Measurements from ENCODE around the gene TNNT3.

TNNT3 gene

DNA sequence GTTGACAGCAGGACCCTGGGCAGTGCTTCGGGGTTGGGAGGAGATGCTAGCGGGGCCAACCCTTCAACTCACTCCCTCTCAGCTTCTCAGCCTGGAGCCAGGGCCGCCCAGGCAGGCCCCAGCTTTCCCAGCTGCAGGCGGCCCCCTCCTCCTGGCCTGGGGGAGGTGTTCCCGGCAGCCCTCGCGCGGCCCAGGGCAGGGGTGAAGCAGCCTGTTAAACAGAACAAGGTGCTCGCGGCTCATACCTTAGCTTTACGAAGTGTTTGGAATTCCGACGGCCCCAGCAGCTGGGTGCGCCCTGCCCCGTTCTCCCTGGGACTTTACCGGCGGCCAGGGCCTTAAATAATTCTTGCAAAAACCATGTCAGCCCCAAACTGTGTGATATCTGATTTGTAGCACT is 44.8 kb downstream of the TNNT3 start:
- TF ChIP-seq, protein P1, sequence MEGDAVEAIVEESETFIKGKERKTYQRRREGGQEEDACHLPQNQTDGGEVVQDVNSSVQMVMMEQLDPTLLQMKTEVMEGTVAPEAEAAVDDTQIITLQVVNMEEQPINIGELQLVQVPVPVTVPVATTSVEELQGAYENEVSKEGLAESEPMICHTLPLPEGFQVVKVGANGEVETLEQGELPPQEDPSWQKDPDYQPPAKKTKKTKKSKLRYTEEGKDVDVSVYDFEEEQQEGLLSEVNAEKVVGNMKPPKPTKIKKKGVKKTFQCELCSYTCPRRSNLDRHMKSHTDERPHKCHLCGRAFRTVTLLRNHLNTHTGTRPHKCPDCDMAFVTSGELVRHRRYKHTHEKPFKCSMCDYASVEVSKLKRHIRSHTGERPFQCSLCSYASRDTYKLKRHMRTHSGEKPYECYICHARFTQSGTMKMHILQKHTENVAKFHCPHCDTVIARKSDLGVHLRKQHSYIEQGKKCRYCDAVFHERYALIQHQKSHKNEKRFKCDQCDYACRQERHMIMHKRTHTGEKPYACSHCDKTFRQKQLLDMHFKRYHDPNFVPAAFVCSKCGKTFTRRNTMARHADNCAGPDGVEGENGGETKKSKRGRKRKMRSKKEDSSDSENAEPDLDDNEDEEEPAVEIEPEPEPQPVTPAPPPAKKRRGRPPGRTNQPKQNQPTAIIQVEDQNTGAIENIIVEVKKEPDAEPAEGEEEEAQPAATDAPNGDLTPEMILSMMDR (IDR thresholded peaks at IDR 0.05) = no peak
- no peak overlapping the region for H3K4me3 ChIP-seq
- intact Hi-C loops (cut with DNase I; ENCODE audit: low total_unique reads) = no loop called here
- no peaks in the 10 kb centered on the region for H3K9me3 ChIP-seq
- H3K4me1 ChIP-seq = no peaks in the 10 kb centered on the region
- H3K27ac ChIP-seq = no peak overlapping the region
- H3K36me3 ChIP-seq = no peaks in the 10 kb centered on the region
- no peak for DNase-seq
- H3K27me3 ChIP-seq = no peaks in the 10 kb centered on the region

DNA sequence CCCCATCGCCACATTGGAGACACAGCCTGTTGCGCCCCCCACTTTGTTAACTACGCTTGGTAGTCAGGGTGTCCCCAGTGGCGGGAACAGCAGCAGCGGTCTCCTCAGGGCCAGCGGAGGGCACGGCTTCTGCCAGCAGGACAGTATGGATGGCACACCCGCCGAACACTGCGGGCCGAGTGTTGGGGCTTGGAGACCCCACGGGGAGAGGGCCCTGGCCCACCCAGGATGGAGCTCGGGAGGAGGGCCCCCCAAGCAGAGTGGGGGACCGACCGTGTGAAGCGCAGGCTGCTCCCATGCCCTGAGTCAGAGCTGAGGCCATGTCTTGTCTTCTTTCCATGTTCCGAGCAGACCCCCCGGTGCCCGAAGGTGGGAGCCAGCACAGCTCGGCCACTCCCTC is 45.5 kb downstream of the TNNT3 start:
- TF ChIP-seq, protein P1 (IDR thresholded peaks at IDR 0.05) = no peak
- Histone ChIP-seq H3K9me3 (no peaks in the 10 kb centered on the region), H3K27me3 (no peaks in the 10 kb centered on the region)

GRCh38 chr11:1966531-1966930 is 47.0 kb downstream of the TNNT3 start:
- H3K27me3 ChIP-seq = no peaks in the 10 kb centered on the region
- intact Hi-C loops (cut with DNase I; ENCODE audit: low total_unique reads) = no loop called here
- no peaks in the 10 kb centered on the region for H3K9me3 ChIP-seq
- no peaks in the 10 kb centered on the region for H3K4me1 ChIP-seq
- peak in 1 of 2 donors; percentile 15 for DNase-seq
- H3K36me3 ChIP-seq = no peaks in the 10 kb centered on the region
- H3K4me3 ChIP-seq = no peak overlapping the region
- H3K27ac ChIP-seq = no peak overlapping the region
- TF ChIP-seq, protein P1 (IDR thresholded peaks at IDR 0.05) = no peak

More for the DNA sequence above, 45.5 kb downstream of the TNNT3 start:
- Histone ChIP-seq H3K36me3 (no peaks in the 10 kb centered on the region), H3K4me3 (no peak overlapping the region), H3K27ac (no peak overlapping the region), H3K4me1 (no peaks in the 10 kb centered on the region)
- intact Hi-C loops (cut with DNase I; ENCODE audit: low total_unique reads) = no loop called here
- DNase-seq = peak in 1 of 2 donors; percentile 4

DNA sequence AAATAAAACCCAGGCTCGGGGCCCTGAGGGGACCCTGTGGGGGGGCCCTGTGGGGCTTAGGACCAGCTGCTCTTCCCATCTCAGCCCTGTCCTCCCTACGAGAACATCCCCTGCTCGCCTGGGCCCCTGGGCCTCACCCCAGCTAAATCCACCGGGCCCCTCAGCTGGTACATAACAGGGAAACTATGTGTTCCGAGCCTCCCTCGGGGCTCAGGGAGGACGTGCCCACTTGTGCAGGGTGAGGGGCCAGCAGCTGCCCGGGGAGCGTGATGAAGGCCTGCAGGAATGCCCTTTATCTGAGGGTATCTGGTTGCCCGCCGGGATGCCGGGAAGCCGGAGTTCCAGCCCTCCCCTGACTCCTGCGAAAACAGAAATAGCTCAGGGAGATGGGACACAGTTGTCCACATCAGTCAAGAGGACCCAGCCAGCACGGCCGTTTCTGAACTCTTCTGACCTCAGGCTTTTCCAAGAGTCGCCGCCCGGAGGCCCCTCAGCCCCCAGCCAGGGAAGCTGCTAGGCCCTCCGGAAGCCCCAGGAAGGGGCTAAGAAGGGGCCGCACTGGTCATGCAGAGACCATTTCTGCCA is 48.2 kb downstream of the TNNT3 start:
- intact Hi-C loops (cut with DNase I; ENCODE audit: low total_unique reads) = no loop called here
- Histone ChIP-seq H3K27ac (no peak overlapping the region), H3K4me1 (no peaks in the 10 kb centered on the region), H3K9me3 (no peaks in the 10 kb centered on the region), H3K27me3 (no peaks in the 10 kb centered on the region), H3K4me3 (no peak overlapping the region), H3K36me3 (no peaks in the 10 kb centered on the region)
- peak in 1 of 2 donors; percentile 7 for DNase-seq
- TF ChIP-seq, protein P1 (IDR thresholded peaks at IDR 0.05) = no peak

DNA sequence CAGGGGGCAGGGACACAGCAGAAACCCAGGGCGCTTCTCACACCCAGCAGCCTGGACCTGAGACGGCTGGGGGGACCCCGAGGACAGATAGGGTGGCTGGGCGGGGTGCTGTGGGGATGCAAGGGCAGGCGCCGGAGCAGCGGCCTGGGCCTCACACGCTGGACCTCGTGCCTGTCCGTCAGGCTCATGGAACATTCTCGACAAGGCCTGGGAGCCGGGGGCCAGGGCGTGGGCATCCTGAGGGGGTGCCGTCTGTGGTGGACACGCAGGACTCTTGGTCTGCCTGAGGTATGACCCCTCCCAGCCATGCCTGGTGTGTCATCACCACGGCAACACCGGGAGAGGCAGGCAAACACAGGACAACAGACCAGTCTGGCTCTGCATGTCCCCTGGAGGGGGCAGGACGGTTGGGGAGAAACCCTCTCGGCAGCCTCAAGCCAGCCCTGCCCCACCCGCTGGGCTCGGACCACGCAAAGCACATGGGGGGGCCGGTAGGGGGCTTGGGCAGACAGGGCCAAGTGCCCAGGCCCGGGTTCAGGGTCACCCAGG is 49.0 kb downstream of the TNNT3 start:
- Histone ChIP-seq H3K36me3 (no peaks in the 10 kb centered on the region), H3K27me3 (no peaks in the 10 kb centered on the region), H3K4me3 (no peak overlapping the region), H3K9me3 (no peaks in the 10 kb centered on the region), H3K27ac (no peak overlapping the region), H3K4me1 (no peaks in the 10 kb centered on the region)
- DNase-seq = peak in 1 of 2 donors; percentile 34
- intact Hi-C loops (cut with DNase I; ENCODE audit: low total_unique reads) = no loop called here
- TF ChIP-seq, protein P1 (IDR thresholded peaks at IDR 0.05) = no peak

Data from tibial artery (tissue), 4 donors.